Neural crest cell (in vitro differentiated cells): Measurements from ENCODE around the gene ZNF630. TPM values are rescaled to one million over a fixed set of nuclear protein-coding genes. Genes with fewer than 3 reads are reported as not detected.
"Not testable (repeated sequence)": the region's sequence is repeated elsewhere in the genome, so short reads cannot be mapped to it uniquely, and the experiment has no call there.

Experiments
- DNase-seq: peaks from one replicate; pipeline ENCODE4 v3.0.0; 2021; ENCODE audit warnings: low read depth, mixed read lengths, low spot score
- H3K27ac Mint-ChIP-seq: one replicate; pipeline ENCODE4 v1.8.0; 2021; ENCODE audit warnings: mild to moderate bottlenecking, mixed read lengths; ENCODE audit not compliant: unreplicated experiment
- H3K27me3 Mint-ChIP-seq: 2 replicates; pipeline ENCODE4 v1.8.0; 2021; ENCODE audit warnings: low read depth, mild to moderate bottlenecking, mixed read lengths
- H3K36me3 Mint-ChIP-seq: 2 replicates; pipeline ENCODE4 v1.8.0; 2021; ENCODE audit warnings: low read depth, mild to moderate bottlenecking, mixed read lengths
- H3K4me1 Mint-ChIP-seq: 2 replicates; pipeline ENCODE4 v1.8.0; 2021; ENCODE audit warnings: mixed read lengths
- H3K4me3 Mint-ChIP-seq: one replicate; pipeline ENCODE4 v1.8.0; 2021; ENCODE audit warnings: mild to moderate bottlenecking, mixed read lengths
- H3K9me3 Mint-ChIP-seq: 2 replicates; pipeline ENCODE4 v1.8.0; 2021; ENCODE audit warnings: mixed read lengths
- total RNA-seq: library from RNA; stranded (reverse); gene quantifications from 2 replicates; pipeline ENCODE4 v1.2.1, GENCODE V29; 2021
- TF ChIP-seq, protein P1 (sequence below): fragments of 200-600 bp; sonication (generic); conservative IDR thresholded peaks from 2 replicates; pipeline ENCODE4 v1.5.0; 2021; ENCODE audit warnings: antibody characterized with exemption, mild to moderate bottlenecking

Gene ZNF630
- total RNA-seq, 1 donor from 2014 or later, result 2.1 TPM

DNA sequence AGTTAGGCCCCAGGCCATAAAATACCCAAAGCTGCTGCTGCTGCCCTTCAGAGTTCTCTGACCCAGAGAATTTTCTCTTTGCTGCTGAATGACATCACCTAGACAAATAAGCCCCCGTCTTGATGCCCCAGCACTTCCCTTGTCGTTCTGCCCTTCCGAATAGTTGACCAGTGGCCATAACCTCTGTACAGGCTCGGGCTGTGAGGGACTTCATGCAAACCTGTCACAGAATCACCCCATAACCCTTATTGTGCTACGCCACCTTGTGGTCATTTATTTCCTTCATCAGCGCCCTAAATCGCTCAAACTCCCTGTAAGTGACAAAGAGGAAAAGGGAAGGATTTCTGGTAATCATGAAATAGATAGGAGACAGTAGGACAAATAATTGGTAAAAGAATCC lies 45.9 kb downstream of the ZNF630 start:
- TF ChIP-seq, protein P1, sequence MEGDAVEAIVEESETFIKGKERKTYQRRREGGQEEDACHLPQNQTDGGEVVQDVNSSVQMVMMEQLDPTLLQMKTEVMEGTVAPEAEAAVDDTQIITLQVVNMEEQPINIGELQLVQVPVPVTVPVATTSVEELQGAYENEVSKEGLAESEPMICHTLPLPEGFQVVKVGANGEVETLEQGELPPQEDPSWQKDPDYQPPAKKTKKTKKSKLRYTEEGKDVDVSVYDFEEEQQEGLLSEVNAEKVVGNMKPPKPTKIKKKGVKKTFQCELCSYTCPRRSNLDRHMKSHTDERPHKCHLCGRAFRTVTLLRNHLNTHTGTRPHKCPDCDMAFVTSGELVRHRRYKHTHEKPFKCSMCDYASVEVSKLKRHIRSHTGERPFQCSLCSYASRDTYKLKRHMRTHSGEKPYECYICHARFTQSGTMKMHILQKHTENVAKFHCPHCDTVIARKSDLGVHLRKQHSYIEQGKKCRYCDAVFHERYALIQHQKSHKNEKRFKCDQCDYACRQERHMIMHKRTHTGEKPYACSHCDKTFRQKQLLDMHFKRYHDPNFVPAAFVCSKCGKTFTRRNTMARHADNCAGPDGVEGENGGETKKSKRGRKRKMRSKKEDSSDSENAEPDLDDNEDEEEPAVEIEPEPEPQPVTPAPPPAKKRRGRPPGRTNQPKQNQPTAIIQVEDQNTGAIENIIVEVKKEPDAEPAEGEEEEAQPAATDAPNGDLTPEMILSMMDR, result peak; percentile 66
- Mint-ChIP-seq H3K4me3 (peak overlapping the region; percentile 64), H3K36me3 (no peaks in the 10 kb centered on the region), H3K9me3 (no peaks in the 10 kb centered on the region), H3K4me1 (peaks cover 16% of the 10 kb centered on the region), H3K27ac (no peak overlapping the region), H3K27me3 (no peaks in the 10 kb centered on the region)
- DNase-seq, result peak; percentile 42

DNA sequence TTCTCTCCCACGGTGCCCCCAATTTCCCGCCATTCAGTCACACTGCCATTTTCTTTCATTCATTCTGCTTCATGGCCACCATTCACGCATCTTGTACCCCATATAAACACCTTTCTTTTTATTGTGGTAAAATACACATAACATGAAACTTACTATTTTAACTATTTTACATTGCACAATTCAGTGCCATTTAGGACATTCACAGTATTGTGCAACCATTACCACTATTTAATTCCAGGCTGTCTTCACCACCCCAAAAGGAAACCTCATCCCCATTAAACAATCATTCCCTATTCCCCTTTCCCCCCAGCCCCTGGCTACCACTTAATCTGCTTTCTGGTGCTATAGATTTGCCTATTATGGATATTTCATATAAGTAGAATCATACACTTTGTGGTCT lies 48.7 kb downstream of the ZNF630 start:
- no peak for DNase-seq
- no peaks in the 10 kb centered on the region for H3K36me3 Mint-ChIP-seq
- TF ChIP-seq, protein P1, result no peak
- peaks cover 16% of the 10 kb centered on the region for H3K4me1 Mint-ChIP-seq
- no peaks in the 10 kb centered on the region for H3K27me3 Mint-ChIP-seq
- peak overlapping the region; percentile 64 for H3K4me3 Mint-ChIP-seq
- no peak overlapping the region for H3K27ac Mint-ChIP-seq
- H3K9me3 Mint-ChIP-seq, result no peaks in the 10 kb centered on the region

DNA sequence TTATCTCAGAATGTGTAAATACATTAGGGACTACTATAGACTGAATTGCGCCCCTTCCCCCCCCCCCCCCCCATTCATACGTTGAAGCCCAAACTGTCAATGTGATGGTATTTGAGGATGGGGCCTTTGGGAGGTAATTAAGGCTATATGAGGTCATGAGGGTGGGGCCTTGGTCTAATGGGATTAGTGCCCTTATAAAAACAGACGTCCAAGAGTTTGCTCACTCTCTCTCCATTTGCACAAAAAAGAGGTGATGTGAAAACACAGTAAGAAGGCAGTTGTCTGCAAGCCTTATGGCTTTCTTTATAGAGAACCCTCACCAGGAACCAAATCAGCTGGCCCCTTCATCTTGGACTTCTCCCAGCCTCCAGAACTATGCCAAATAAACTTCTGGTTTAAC lies 49.3 kb downstream of the ZNF630 start:
- Mint-ChIP-seq H3K27ac (no peak overlapping the region), H3K4me1 (peaks cover 16% of the 10 kb centered on the region), H3K27me3 (no peaks in the 10 kb centered on the region), H3K36me3 (no peaks in the 10 kb centered on the region), H3K4me3 (peak overlapping the region; percentile 64), H3K9me3 (no peaks in the 10 kb centered on the region)
- TF ChIP-seq, protein P1, result no peak
- no peak for DNase-seq

DNA sequence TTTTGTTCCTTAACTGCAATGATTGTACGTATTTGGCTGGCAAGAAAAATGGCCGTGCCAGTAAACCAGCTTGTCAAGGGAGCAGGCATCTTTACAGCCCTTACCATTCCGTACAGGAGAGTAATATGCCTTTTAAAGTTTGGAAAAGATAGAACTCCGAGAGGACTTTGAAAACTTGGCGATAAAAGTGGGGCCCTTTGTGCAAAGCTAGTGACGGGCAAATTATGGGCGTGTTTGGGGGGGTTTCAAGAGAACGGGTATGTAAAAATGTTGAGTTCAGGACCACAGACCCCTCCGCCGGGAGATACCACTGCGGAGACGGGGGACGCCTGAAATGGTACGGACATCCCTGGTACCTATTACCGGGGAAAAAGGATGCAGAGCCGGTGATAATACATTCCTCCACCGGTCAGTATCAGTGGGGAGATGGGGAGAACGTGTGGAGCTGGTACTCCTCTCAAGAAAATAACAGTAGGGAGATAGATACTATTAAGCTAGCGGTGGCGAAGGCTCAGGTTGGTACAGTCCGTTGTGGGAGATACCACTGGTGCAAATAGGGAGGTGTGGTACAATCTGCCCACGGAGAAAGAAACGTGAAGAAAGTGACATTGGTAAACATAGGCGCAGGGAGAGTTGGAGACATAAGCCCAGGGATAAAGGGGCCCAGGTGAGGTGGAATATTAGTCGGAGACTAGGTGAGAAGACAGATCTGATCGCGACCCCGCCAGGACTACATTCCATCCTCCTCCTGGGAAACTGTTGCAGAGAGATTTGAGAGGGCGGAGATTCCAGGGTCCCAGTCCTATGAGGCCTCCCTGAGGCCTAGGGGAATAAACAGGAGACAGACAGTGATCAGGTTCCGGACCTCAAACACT lies 50.2 kb downstream of the ZNF630 start:
- DNase-seq, result peak; percentile 69
- Mint-ChIP-seq H3K27me3 (no peaks in the 10 kb centered on the region), H3K36me3 (no peaks in the 10 kb centered on the region), H3K4me1 (peaks cover 11% of the 10 kb centered on the region), H3K9me3 (no peaks in the 10 kb centered on the region), H3K4me3 (peak overlapping the region; percentile 96), H3K27ac (peak overlapping the region; percentile 100)
- TF ChIP-seq, protein P1, result no peak

DNA sequence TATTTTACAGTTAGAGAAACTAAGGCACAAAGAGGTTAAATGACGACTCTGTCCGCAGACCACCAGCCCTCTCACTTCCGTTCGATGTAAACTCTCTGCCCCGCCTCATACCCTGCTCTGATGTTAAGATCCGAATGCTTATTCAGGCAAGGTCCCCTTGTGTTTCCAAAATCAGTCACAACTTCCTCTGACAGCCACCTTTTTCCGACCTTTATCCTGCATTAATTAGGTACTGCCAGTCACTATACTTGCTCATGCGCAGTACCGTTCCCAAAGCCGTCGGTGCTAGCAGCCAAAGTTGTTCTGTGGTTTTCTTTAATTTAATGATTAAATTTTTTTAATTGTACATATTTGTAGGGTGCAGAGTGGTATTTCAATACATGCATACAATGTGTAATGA lies 51.0 kb downstream of the ZNF630 start:
- H3K36me3 Mint-ChIP-seq, H3K27me3 Mint-ChIP-seq, H3K9me3 Mint-ChIP-seq, DNase-seq, H3K4me1 Mint-ChIP-seq, H3K27ac Mint-ChIP-seq: not testable (repeated sequence)
- H3K4me3 Mint-ChIP-seq, result peak overlapping the region; percentile 96

DNA sequence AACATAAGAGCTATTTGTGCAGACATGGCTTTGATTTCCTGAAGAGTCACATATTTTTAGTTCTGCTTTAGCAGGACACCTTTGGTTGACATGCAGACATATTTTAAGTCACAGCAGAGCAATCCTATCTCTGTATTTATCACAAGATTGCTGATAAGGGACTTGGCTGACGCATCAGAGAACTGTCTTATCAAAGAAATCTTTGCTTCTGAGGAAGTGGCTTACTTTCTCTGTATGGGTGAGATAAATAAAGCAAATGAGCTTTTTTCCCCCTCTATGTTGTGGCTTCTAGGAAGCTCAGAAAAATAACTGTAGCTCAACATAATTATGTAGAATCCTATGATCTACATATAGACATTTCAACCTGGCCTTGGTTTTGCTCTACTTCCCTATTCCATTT lies 51.5 kb downstream of the ZNF630 start:
- not testable (repeated sequence) for H3K4me3 Mint-ChIP-seq, H3K9me3 Mint-ChIP-seq, H3K36me3 Mint-ChIP-seq, H3K27me3 Mint-ChIP-seq, H3K4me1 Mint-ChIP-seq, H3K27ac Mint-ChIP-seq, DNase-seq

DNA sequence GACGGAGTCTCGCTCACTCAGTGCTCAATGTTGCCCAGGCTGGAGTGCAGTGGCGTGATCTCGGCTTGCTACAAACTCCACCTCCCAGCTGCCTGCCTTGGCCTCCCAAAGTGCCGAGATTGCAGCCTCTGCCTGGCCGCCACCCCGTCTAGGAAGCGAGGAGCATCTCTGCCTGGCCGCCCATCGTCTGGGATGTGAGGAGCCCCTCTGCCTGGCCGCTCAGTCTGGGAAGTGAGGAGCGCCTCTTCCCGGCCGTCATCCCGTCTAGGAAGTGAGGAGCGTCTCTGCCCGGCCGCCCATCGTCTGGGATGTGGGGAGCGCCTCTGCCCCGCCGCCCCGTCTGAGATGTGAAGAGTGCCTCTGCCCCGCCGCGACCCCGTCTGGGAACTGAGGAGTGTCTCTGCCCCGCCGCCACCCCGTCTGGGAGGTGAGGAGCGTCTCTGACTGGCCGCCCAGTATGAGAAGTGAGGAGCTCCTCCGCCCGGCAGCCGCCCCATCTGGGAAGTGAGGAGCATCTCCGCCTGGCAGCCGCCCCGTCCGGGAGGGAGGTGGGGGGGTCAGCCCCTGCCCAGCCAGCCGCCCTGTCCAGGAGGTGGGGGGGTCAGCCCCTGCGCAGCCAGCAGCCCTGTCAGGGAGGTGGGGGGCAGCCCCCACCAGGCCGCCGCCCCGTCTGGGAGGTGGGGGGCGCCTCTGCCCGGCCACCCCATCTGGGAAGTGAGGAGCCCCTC lies 54.7 kb downstream of the ZNF630 start:
- not testable (repeated sequence) for H3K27ac Mint-ChIP-seq, DNase-seq, H3K9me3 Mint-ChIP-seq, H3K36me3 Mint-ChIP-seq, H3K27me3 Mint-ChIP-seq, H3K4me1 Mint-ChIP-seq, H3K4me3 Mint-ChIP-seq

DNA sequence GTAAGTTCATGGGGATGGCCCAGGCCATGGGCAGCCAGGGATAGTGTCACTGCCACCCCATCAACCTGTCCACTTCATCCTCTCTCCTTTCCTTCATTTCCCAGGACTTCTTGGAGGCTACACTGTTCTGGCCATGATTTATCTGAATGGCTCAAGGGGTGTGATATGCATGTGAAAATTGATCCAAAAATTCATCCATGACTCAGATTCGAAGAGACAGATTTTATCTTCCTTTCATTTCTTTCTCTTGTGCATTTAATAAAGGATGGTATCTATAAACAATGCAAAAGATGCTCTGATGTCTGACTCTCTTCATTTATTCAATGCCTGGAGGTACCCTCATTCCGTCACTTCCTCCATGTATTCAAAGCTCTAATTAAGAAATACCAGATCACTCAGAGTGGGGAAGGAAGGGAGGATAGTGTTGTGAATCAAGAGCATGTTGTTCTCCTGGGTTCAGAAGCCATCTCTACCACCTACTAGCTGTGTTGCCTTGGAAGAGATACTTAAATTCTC lies 61.9 kb downstream of the ZNF630 start:
- DNase-seq, H3K4me3 Mint-ChIP-seq, H3K9me3 Mint-ChIP-seq, H3K27ac Mint-ChIP-seq, H3K27me3 Mint-ChIP-seq, H3K4me1 Mint-ChIP-seq, H3K36me3 Mint-ChIP-seq: not testable (repeated sequence)
